Hypothalamus (tissue), 51 donors: ENCODE data around the gene BICD2.

Experiments
- DNase-seq, 51 donors: peaks; one replicate each; lab custom pipeline; 2025; lab: John Stamatoyannopoulos, UW

The BICD2 gene

GRCh38 chr9:92679413-92680165, 85.0 kb downstream of the BICD2 start:
- no peak for DNase-seq

GRCh38 chr9:92671323-92671722, 93.3 kb downstream of the BICD2 start:
- DNase-seq = peak in 6 of 51 donors; percentile 11 to 36 (median 18)

GRCh38 chr9:92669890-92670708, 94.5 kb downstream of the BICD2 start, which contains the start of gene IPPK:
Gene IPPK (minus strand): TSS chr9:92670131. CDS start chr9:92669988, 143 bp downstream.
- peak; percentile 57 to 99 (median 96) for DNase-seq

- DNase-seq = peak in 2 of 51 donors; percentile 17 to 25
These were observed 95.1 kb downstream of the BICD2 start for GRCh38 chr9:92669527-92669889.

- peak in 1 of 51 donors; percentile 11 for DNase-seq
These were observed 95.7 kb downstream of the BICD2 start for GRCh38 chr9:92668746-92669526.

GRCh38 chr9:92666912-92667532, 97.6 kb downstream of the BICD2 start:
- DNase-seq = no peak

- no peak for DNase-seq
These were observed 98.4 kb downstream of the BICD2 start for GRCh38 chr9:92666236-92666635.

- DNase-seq = no peak
These were observed 98.8 kb downstream of the BICD2 start for GRCh38 chr9:92665836-92666235.

- DNase-seq = peak in 15 of 51 donors; percentile 20 to 56 (median 27)
These were observed 100.1 kb downstream of the BICD2 start for GRCh38 chr9:92664394-92665152.

- DNase-seq = peak in 1 of 51 donors; percentile 13
These were observed 100.7 kb downstream of the BICD2 start for GRCh38 chr9:92663951-92664350.

GRCh38 chr9:92663126-92663525, 101.5 kb downstream of the BICD2 start:
- DNase-seq = no peak

- no peak for DNase-seq
These were observed 102.9 kb downstream of the BICD2 start for GRCh38 chr9:92661743-92662142.
